HUES64 (cell line): Measurements from ENCODE around the gene CIB1.
A peak's percentile ranks its signal among the peaks of the same experiment; 100 is the strongest.
"Not testable (repeated sequence)": the region's sequence is repeated elsewhere in the genome, so short reads cannot be mapped to it uniquely, and the experiment has no call there.

ENCODE experiments used
- H3K27ac ChIP-seq: 2 replicates; pipeline ENCODE4 v1.7.0; 2013; ENCODE audit warnings: low read depth, low read length, inconsistent platforms
- H3K27me3 ChIP-seq: 2 replicates; pipeline ENCODE4 v1.6.1; 2013; ENCODE audit warnings: mild to moderate bottlenecking, low read length; ENCODE audit not compliant: insufficient read depth
- H3K36me3 ChIP-seq: 2 replicates; pipeline ENCODE4 v1.6.1; 2013; ENCODE audit warnings: mild to moderate bottlenecking, low read length; ENCODE audit not compliant: insufficient read depth
- H3K4me1 ChIP-seq: 2 replicates; pipeline ENCODE4 v1.6.1; 2013; ENCODE audit warnings: mild to moderate bottlenecking, low read length, moderate library complexity; ENCODE audit not compliant: insufficient read depth
- H3K4me3 ChIP-seq: 2 replicates; pipeline ENCODE4 v1.5.1; 2013; ENCODE audit warnings: mild to moderate bottlenecking, low read length, moderate library complexity
- H3K9ac ChIP-seq: 2 replicates; pipeline ENCODE4 v1.6.1; 2013; ENCODE audit warnings: mild to moderate bottlenecking, low read depth, low read length
- H3K9me3 ChIP-seq: 2 replicates; pipeline ENCODE4 v1.6.1; 2013; ENCODE audit warnings: low read depth, low read length; ENCODE audit not compliant: insufficient read depth
- WGBS: fragments of 150-250, 120-280 bp; methylation state at CpG from one replicate; pipeline ENCODE4 v1.1.7; 2013; ENCODE audit warnings: missing lambda C conversion rate; 5-methylcytosine and 5-hydroxymethylcytosine counted together

Gene CIB1

GRCh38 chr15:90190606-90191343 lies 43.0 kb downstream of the CIB1 start:
- 93% methylated on average over 10 of the region's 10 CpGs for WGBS
- H3K9ac ChIP-seq = no peak overlapping the region

GRCh38 chr15:90189781-90190467 lies 43.8 kb downstream of the CIB1 start:
- WGBS = 86% methylated on average over 10 of the region's 10 CpGs
- H3K27me3 ChIP-seq = no peaks in the 10 kb centered on the region
- no peak overlapping the region for H3K9ac ChIP-seq
- H3K4me3 ChIP-seq = no peak overlapping the region
- H3K36me3 ChIP-seq = no peaks in the 10 kb centered on the region
- no peak overlapping the region for H3K27ac ChIP-seq
- H3K4me1 ChIP-seq = peaks cover 5% of the 10 kb centered on the region; the same call in 1 of the 2 replicates
- no peaks in the 10 kb centered on the region for H3K9me3 ChIP-seq

More at GRCh38 chr15:90190606-90191343, 43.0 kb downstream of the CIB1 start:
- H3K36me3 ChIP-seq = no peaks in the 10 kb centered on the region
- no peak overlapping the region for H3K27ac ChIP-seq
- H3K27me3 ChIP-seq = no peaks in the 10 kb centered on the region
- H3K4me1 ChIP-seq = peaks cover 5% of the 10 kb centered on the region; the same call in 1 of the 2 replicates
- H3K4me3 ChIP-seq = no peak overlapping the region
- no peaks in the 10 kb centered on the region for H3K9me3 ChIP-seq

GRCh38 chr15:90188914-90189748 lies 44.6 kb downstream of the CIB1 start:
- H3K27ac ChIP-seq = no peak overlapping the region
- no peaks in the 10 kb centered on the region for H3K9me3 ChIP-seq
- no peak overlapping the region for H3K9ac ChIP-seq
- H3K36me3 ChIP-seq = no peaks in the 10 kb centered on the region
- H3K4me3 ChIP-seq = no peak overlapping the region
- H3K27me3 ChIP-seq = no peaks in the 10 kb centered on the region
- whole genome bisulfite sequencing = 94% methylated on average over 8 of the region's 8 CpGs
- peaks cover 7% of the 10 kb centered on the region for H3K4me1 ChIP-seq

- not testable (repeated sequence) for H3K9me3 ChIP-seq, H3K9ac ChIP-seq, H3K27ac ChIP-seq, H3K36me3 ChIP-seq, H3K4me3 ChIP-seq, H3K27me3 ChIP-seq
- peaks cover 11% of the 10 kb centered on the region for H3K4me1 ChIP-seq
- WGBS = 95% methylated on average over 7 of the region's 7 CpGs
These were observed 45.7 kb downstream of the CIB1 start for GRCh38 chr15:90188065-90188464.

GRCh38 chr15:90187257-90187868 lies 46.4 kb downstream of the CIB1 start:
- Histone ChIP-seq H3K4me1 (peaks cover 11% of the 10 kb centered on the region), H3K4me3 (no peak overlapping the region), H3K27ac (no peak overlapping the region), H3K36me3 (no peaks in the 10 kb centered on the region), H3K9ac (no peak overlapping the region), H3K27me3 (no peaks in the 10 kb centered on the region), H3K9me3 (no peaks in the 10 kb centered on the region)
- WGBS = 85% methylated on average over 8 of the region's 8 CpGs

GRCh38 chr15:90184786-90185704 lies 48.7 kb downstream of the CIB1 start:
- no peak overlapping the region for H3K27ac ChIP-seq
- WGBS = 4% methylated on average over 66 of the region's 67 CpGs
- no peaks in the 10 kb centered on the region for H3K9me3 ChIP-seq
- H3K4me1 ChIP-seq = peaks cover 11% of the 10 kb centered on the region; the same call in 1 of the 2 replicates
- H3K9ac ChIP-seq = peak overlapping the region; percentile 28; the same call in 1 of the 2 replicates
- no peaks in the 10 kb centered on the region for H3K27me3 ChIP-seq
- H3K36me3 ChIP-seq = no peaks in the 10 kb centered on the region
- peak overlapping the region; percentile 66 for H3K4me3 ChIP-seq

- Histone ChIP-seq H3K9ac (no peak overlapping the region), H3K4me3 (peak overlapping the region; percentile 66), H3K27me3 (no peaks in the 10 kb centered on the region), H3K36me3 (no peaks in the 10 kb centered on the region), H3K27ac (no peak overlapping the region), H3K9me3 (no peaks in the 10 kb centered on the region), H3K4me1 (peaks cover 11% of the 10 kb centered on the region; the same call in 1 of the 2 replicates)
- WGBS = 48% methylated on average over 27 of the region's 27 CpGs
These were observed 49.5 kb downstream of the CIB1 start for GRCh38 chr15:90184119-90184785.

GRCh38 chr15:90181776-90182175 lies 52.0 kb downstream of the CIB1 start:
- Histone ChIP-seq H3K27me3 (no peaks in the 10 kb centered on the region), H3K36me3 (no peaks in the 10 kb centered on the region), H3K9ac (no peak overlapping the region), H3K9me3 (no peaks in the 10 kb centered on the region), H3K27ac (no peak overlapping the region), H3K4me3 (no peak overlapping the region), H3K4me1 (peaks cover 20% of the 10 kb centered on the region; the same call in 1 of the 2 replicates)
- WGBS = 49% methylated on average over 2 of the region's 2 CpGs
